Stimulated activated naive CD8-positive, alpha-beta T cell treated with anti-CD3 and anti-CD28 coated beads, Interleukin-15, Interleukin-2, amounts not matched to agents 100 ng/mL and 50 ng/mL, for 24 hours (primary cell): ENCODE results near the gene LRMDA.

Source experiments
- H3K27ac Mint-ChIP-seq: one replicate; pipeline ENCODE4 v1.8.0; 2021; ENCODE audit warnings: mild to moderate bottlenecking, mixed read lengths
- H3K27me3 Mint-ChIP-seq: one replicate; pipeline ENCODE4 v1.8.0; 2021; ENCODE audit warnings: mixed read lengths
- H3K36me3 Mint-ChIP-seq: one replicate; pipeline ENCODE4 v1.8.0; 2021; ENCODE audit warnings: low read depth, mixed read lengths
- H3K4me1 Mint-ChIP-seq: one replicate; pipeline ENCODE4 v1.8.0; 2021; ENCODE audit warnings: low read depth, mixed read lengths
- H3K4me3 Mint-ChIP-seq: one replicate; pipeline ENCODE4 v1.8.0; 2021; ENCODE audit warnings: mild to moderate bottlenecking, mixed read lengths
- H3K9me3 Mint-ChIP-seq: one replicate; pipeline ENCODE4 v1.8.0; 2021; ENCODE audit warnings: mixed read lengths

The LRMDA gene

GRCh38 chr10:76229341-76229740 lies 797.9 kb downstream of the LRMDA start:
- H3K36me3 Mint-ChIP-seq = no peaks in the 10 kb centered on the region
- no peak overlapping the region for H3K27ac Mint-ChIP-seq
- H3K4me3 Mint-ChIP-seq = no peak overlapping the region
- no peaks in the 10 kb centered on the region for H3K4me1 Mint-ChIP-seq
- peaks cover 3% of the 10 kb centered on the region for H3K9me3 Mint-ChIP-seq
- no peaks in the 10 kb centered on the region for H3K27me3 Mint-ChIP-seq

- Mint-ChIP-seq H3K9me3 (peaks cover 2% of the 10 kb centered on the region), H3K27me3 (no peaks in the 10 kb centered on the region), H3K4me1 (no peaks in the 10 kb centered on the region), H3K36me3 (no peaks in the 10 kb centered on the region), H3K4me3 (no peak overlapping the region), H3K27ac (no peak overlapping the region)
Observed at GRCh38 chr10:76230921-76231285, 799.5 kb downstream of the LRMDA start.

- no peaks in the 10 kb centered on the region for H3K36me3 Mint-ChIP-seq
- no peaks in the 10 kb centered on the region for H3K4me1 Mint-ChIP-seq
- no peak overlapping the region for H3K27ac Mint-ChIP-seq
- H3K27me3 Mint-ChIP-seq = no peaks in the 10 kb centered on the region
- no peak overlapping the region for H3K4me3 Mint-ChIP-seq
- no peaks in the 10 kb centered on the region for H3K9me3 Mint-ChIP-seq
Observed at GRCh38 chr10:76231286-76231934, 800.0 kb downstream of the LRMDA start.

- no peaks in the 10 kb centered on the region for H3K36me3 Mint-ChIP-seq
Observed at GRCh38 chr10:76234499-76235226, 803.2 kb downstream of the LRMDA start.

GRCh38 chr10:76236356-76236755 lies 804.9 kb downstream of the LRMDA start:
- H3K9me3 Mint-ChIP-seq = no peaks in the 10 kb centered on the region
- no peak overlapping the region for H3K4me3 Mint-ChIP-seq
- H3K27me3 Mint-ChIP-seq = no peaks in the 10 kb centered on the region
- no peak overlapping the region for H3K27ac Mint-ChIP-seq
- no peaks in the 10 kb centered on the region for H3K36me3 Mint-ChIP-seq
- no peaks in the 10 kb centered on the region for H3K4me1 Mint-ChIP-seq

More at GRCh38 chr10:76234499-76235226, 803.2 kb downstream of the LRMDA start:
- Mint-ChIP-seq H3K27me3 (no peaks in the 10 kb centered on the region), H3K27ac (no peak overlapping the region), H3K9me3 (no peaks in the 10 kb centered on the region), H3K4me3 (no peak overlapping the region), H3K4me1 (no peaks in the 10 kb centered on the region)

GRCh38 chr10:76242956-76243355 lies 811.5 kb downstream of the LRMDA start:
- no peaks in the 10 kb centered on the region for H3K27me3 Mint-ChIP-seq
- no peak overlapping the region for H3K27ac Mint-ChIP-seq
- no peaks in the 10 kb centered on the region for H3K36me3 Mint-ChIP-seq
- no peak overlapping the region for H3K4me3 Mint-ChIP-seq
- H3K9me3 Mint-ChIP-seq = no peaks in the 10 kb centered on the region
- H3K4me1 Mint-ChIP-seq = no peaks in the 10 kb centered on the region

GRCh38 chr10:76244061-76244686 lies 812.8 kb downstream of the LRMDA start:
- no peak overlapping the region for H3K4me3 Mint-ChIP-seq
- no peaks in the 10 kb centered on the region for H3K4me1 Mint-ChIP-seq
- H3K9me3 Mint-ChIP-seq = no peaks in the 10 kb centered on the region
- H3K27me3 Mint-ChIP-seq = no peaks in the 10 kb centered on the region
- no peak overlapping the region for H3K27ac Mint-ChIP-seq
- H3K36me3 Mint-ChIP-seq = no peaks in the 10 kb centered on the region

GRCh38 chr10:76245951-76246495 lies 814.6 kb downstream of the LRMDA start:
- Mint-ChIP-seq H3K4me3 (no peak overlapping the region), H3K27ac (no peak overlapping the region), H3K9me3 (no peaks in the 10 kb centered on the region), H3K36me3 (no peaks in the 10 kb centered on the region), H3K4me1 (no peaks in the 10 kb centered on the region), H3K27me3 (no peaks in the 10 kb centered on the region)

- no peaks in the 10 kb centered on the region for H3K4me1 Mint-ChIP-seq
- no peak overlapping the region for H3K27ac Mint-ChIP-seq
- H3K9me3 Mint-ChIP-seq = no peaks in the 10 kb centered on the region
- H3K27me3 Mint-ChIP-seq = no peaks in the 10 kb centered on the region
- H3K4me3 Mint-ChIP-seq = no peak overlapping the region
- H3K36me3 Mint-ChIP-seq = no peaks in the 10 kb centered on the region
Observed at GRCh38 chr10:76248649-76249200, 817.3 kb downstream of the LRMDA start.

GRCh38 chr10:76251841-76252671 lies 820.6 kb downstream of the LRMDA start:
- Mint-ChIP-seq H3K4me3 (no peak overlapping the region), H3K27me3 (no peaks in the 10 kb centered on the region), H3K27ac (no peak overlapping the region), H3K36me3 (no peaks in the 10 kb centered on the region), H3K9me3 (no peaks in the 10 kb centered on the region), H3K4me1 (no peaks in the 10 kb centered on the region)

- Mint-ChIP-seq H3K4me3 (no peak overlapping the region), H3K27me3 (no peaks in the 10 kb centered on the region), H3K4me1 (no peaks in the 10 kb centered on the region), H3K9me3 (no peaks in the 10 kb centered on the region), H3K27ac (no peak overlapping the region), H3K36me3 (no peaks in the 10 kb centered on the region)
Observed at GRCh38 chr10:76252733-76253132, 821.3 kb downstream of the LRMDA start.

- Mint-ChIP-seq H3K27me3 (peaks cover 4% of the 10 kb centered on the region), H3K9me3 (peaks cover 5% of the 10 kb centered on the region), H3K27ac (no peak overlapping the region), H3K4me1 (no peaks in the 10 kb centered on the region), H3K36me3 (no peaks in the 10 kb centered on the region), H3K4me3 (no peak overlapping the region)
Observed at GRCh38 chr10:76255241-76255640, 823.8 kb downstream of the LRMDA start.

- H3K4me1 Mint-ChIP-seq = no peaks in the 10 kb centered on the region
- H3K27me3 Mint-ChIP-seq = peaks cover 4% of the 10 kb centered on the region
- H3K9me3 Mint-ChIP-seq = peaks cover 12% of the 10 kb centered on the region
- no peaks in the 10 kb centered on the region for H3K36me3 Mint-ChIP-seq
- no peak overlapping the region for H3K4me3 Mint-ChIP-seq
- H3K27ac Mint-ChIP-seq = no peak overlapping the region
Observed at GRCh38 chr10:76257816-76258215, 826.4 kb downstream of the LRMDA start.

GRCh38 chr10:76265441-76266113 lies 834.2 kb downstream of the LRMDA start:
- peaks cover 10% of the 10 kb centered on the region for H3K9me3 Mint-ChIP-seq
- H3K27me3 Mint-ChIP-seq = peaks cover 3% of the 10 kb centered on the region
- H3K36me3 Mint-ChIP-seq = no peaks in the 10 kb centered on the region
- H3K4me3 Mint-ChIP-seq = no peak overlapping the region
- no peaks in the 10 kb centered on the region for H3K4me1 Mint-ChIP-seq
- H3K27ac Mint-ChIP-seq = no peak overlapping the region
